ENCODE measurements around the gene ORC3. TPM values are rescaled to one million over a fixed set of nuclear protein-coding genes. Genes with fewer than 3 reads are reported as not detected.
"Not testable (repeated sequence)": the region's sequence is repeated elsewhere in the genome, so short reads cannot be mapped to it uniquely, and the experiment has no call there.

ORC3 gene
- total and polyA plus RNA-seq, 12 donors = 21.1 to 61.3 (median 30.6) TPM

- TF ChIP-seq, protein P1, sequence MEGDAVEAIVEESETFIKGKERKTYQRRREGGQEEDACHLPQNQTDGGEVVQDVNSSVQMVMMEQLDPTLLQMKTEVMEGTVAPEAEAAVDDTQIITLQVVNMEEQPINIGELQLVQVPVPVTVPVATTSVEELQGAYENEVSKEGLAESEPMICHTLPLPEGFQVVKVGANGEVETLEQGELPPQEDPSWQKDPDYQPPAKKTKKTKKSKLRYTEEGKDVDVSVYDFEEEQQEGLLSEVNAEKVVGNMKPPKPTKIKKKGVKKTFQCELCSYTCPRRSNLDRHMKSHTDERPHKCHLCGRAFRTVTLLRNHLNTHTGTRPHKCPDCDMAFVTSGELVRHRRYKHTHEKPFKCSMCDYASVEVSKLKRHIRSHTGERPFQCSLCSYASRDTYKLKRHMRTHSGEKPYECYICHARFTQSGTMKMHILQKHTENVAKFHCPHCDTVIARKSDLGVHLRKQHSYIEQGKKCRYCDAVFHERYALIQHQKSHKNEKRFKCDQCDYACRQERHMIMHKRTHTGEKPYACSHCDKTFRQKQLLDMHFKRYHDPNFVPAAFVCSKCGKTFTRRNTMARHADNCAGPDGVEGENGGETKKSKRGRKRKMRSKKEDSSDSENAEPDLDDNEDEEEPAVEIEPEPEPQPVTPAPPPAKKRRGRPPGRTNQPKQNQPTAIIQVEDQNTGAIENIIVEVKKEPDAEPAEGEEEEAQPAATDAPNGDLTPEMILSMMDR (IDR thresholded peaks at IDR 0.05) = peak in 1 of 6 experiments; percentile 16
- H3K36me3 ChIP-seq (replicated peaks in 1 of 2); H3K27me3 ChIP-seq; H3K27ac ChIP-seq; intact Hi-C loops (cut with DNase I); H3K9me3 ChIP-seq (replicated peaks in 1 of 3); H3K4me3 ChIP-seq: not testable (repeated sequence)
- DNase-seq = peak in 4 of 7 donors; percentile 31 to 70 (median 50)
- peaks cover 30 to 87% of the 10 kb centered on the region in 2 donors for H3K4me1 ChIP-seq (replicated peaks in 1 of 2)
- 63 to 75% (median 74%) methylated on average over 11 of the region's 11 CpGs for WGBS, 4 donors
Measured at GRCh38 chr6:87686636-87687205, 96.8 kb downstream of the ORC3 start.

GRCh38 chr6:87687296-87687695 is 97.4 kb downstream of the ORC3 start:
- no peak overlapping the region for H3K4me3 ChIP-seq
- no peaks in the 10 kb centered on the region for H3K9me3 ChIP-seq (replicated peaks in 1 of 3)
- intact Hi-C loops (cut with DNase I) = no loop called here
- TF ChIP-seq, protein P1 (IDR thresholded peaks at IDR 0.05) = no peak
- no peak for TF ChIP-seq POLR2A (IDR thresholded peaks at IDR 0.05)
- no peak for DNase-seq
- H3K4me1 ChIP-seq (replicated peaks in 1 of 2) = peaks cover 29 to 87% of the 10 kb centered on the region in 2 donors
- H3K27me3 ChIP-seq = no peaks in the 10 kb centered on the region
- H3K36me3 ChIP-seq (replicated peaks in 1 of 2) = no peaks in the 10 kb centered on the region
- 56 to 72% (median 61%) methylated on average over 3 of the region's 3 CpGs for WGBS, 4 donors
- H3K27ac ChIP-seq = no peak overlapping the region

- H3K36me3 ChIP-seq (replicated peaks in 1 of 2); H3K27ac ChIP-seq; H3K9me3 ChIP-seq (replicated peaks in 1 of 3); intact Hi-C loops (cut with DNase I); DNase-seq; H3K4me3 ChIP-seq; H3K27me3 ChIP-seq: not testable (repeated sequence)
- 91 to 97% (median 91%) methylated on average over 9 of the region's 9 CpGs for WGBS, 4 donors
- H3K4me1 ChIP-seq (replicated peaks in 1 of 2) = peaks cover 24 to 88% of the 10 kb centered on the region in 2 donors
Measured at GRCh38 chr6:87687893-87688292, 98.0 kb downstream of the ORC3 start.

- no peak for DNase-seq
- peaks cover 40 to 93% of the 10 kb centered on the region in 2 donors for H3K4me1 ChIP-seq (replicated peaks in 1 of 2)
- H3K4me3 ChIP-seq = no peak overlapping the region
- no peaks in the 10 kb centered on the region for H3K27me3 ChIP-seq
- WGBS, 4 donors = 59 to 84% (median 75%) methylated on average over 3 of the region's 3 CpGs
- peak overlapping the region in 1 of 5 donors; percentile 10 for H3K27ac ChIP-seq
- H3K36me3 ChIP-seq (replicated peaks in 1 of 2) = no peaks in the 10 kb centered on the region
- H3K9me3 ChIP-seq (replicated peaks in 1 of 3) = no peaks in the 10 kb centered on the region
- TF ChIP-seq POLR2A (IDR thresholded peaks at IDR 0.05) = no peak
- TF ChIP-seq, protein P1 (IDR thresholded peaks at IDR 0.05) = no peak
- intact Hi-C loops (cut with DNase I) = no loop called here
Measured at GRCh38 chr6:87690441-87690840, 100.5 kb downstream of the ORC3 start.

GRCh38 chr6:87692086-87692485 is 102.2 kb downstream of the ORC3 start:
- no peak for DNase-seq
- intact Hi-C loops (cut with DNase I) = no loop called here
- Histone ChIP-seq H3K36me3 (replicated peaks in 1 of 2) (no peaks in the 10 kb centered on the region), H3K4me3 (no peak overlapping the region), H3K27me3 (no peaks in the 10 kb centered on the region), H3K9me3 (replicated peaks in 1 of 3) (no peaks in the 10 kb centered on the region), H3K27ac (peak overlapping the region in 2 of 5 donors; percentile 4 to 52), H3K4me1 (replicated peaks in 1 of 2) (peaks cover 37 to 93% of the 10 kb centered on the region in 2 donors)
- TF ChIP-seq, protein P1 (IDR thresholded peaks at IDR 0.05) = no peak
- TF ChIP-seq POLR2A (IDR thresholded peaks at IDR 0.05) = no peak
- WGBS, 4 donors = 64 to 76% (median 68%) methylated on average over 2 of the region's 2 CpGs

GRCh38 chr6:87696817-87697216 is 106.9 kb downstream of the ORC3 start:
- H3K9me3 ChIP-seq (replicated peaks in 1 of 3); H3K36me3 ChIP-seq (replicated peaks in 1 of 2); H3K4me3 ChIP-seq; intact Hi-C loops (cut with DNase I); DNase-seq; H3K27ac ChIP-seq; H3K27me3 ChIP-seq: not testable (repeated sequence)
- H3K4me1 ChIP-seq (replicated peaks in 1 of 2) = peaks cover 47 to 74% of the 10 kb centered on the region in 2 donors
- WGBS, 4 donors = 88 to 94% (median 92%) methylated on average over 12 of the region's 12 CpGs

All from adrenal gland (tissue), 12 donors.